ENCODE data around the gene SGSM1. TPM values are rescaled to one million over a fixed set of nuclear protein-coding genes. Genes with fewer than 3 reads are reported as not detected.

The SGSM1 gene
- total and polyA plus RNA-seq, 4 donors, result 0.57 to 4.5 (median 2.7) TPM

DNA sequence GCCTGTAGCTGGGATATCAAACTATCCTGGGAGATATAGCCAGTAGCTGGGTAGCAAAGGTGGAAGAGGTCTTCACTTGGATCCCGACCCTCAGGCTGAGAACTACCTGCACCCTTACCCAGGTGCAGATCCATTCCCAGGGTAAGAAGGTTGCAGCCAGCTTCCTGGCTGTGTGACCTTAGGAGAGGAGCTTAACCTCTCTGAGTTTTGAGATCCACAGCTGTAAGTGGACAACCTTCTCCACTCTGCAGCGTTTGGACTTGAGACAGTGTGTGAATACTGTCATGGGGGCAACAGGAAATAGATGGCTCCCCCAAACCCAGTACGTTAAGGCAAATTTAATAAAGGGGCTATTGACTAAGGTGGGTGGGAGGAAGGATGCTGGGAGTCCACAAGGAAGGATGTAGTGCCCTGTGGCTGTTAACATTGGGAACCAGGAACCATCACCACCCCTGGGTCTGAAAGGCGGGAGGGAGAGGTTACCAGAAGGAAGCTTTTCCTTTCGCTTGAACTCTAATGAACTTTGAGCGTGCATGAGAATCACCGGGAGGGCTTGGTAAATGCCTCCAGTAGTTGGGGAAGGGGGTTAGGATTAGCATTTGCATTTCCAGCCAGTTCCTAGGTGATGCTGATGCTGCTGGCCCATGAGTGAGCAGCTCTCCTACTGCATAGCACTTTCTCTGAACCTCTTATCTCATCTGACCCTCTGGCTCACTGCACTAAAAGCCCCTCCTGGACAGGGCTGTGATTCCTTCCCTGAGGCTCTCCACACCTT, 24.4 kb downstream of the SGSM1 start:
- Histone ChIP-seq H3K4me3 (no peak overlapping the region), H3K27ac (ENCODE audit: low read depth in 1 of 2, low read length in 1 of 2) (no peak overlapping the region), H3K4me1 (ENCODE audit: control insufficient read depth in 5 of 5, insufficient read depth in 5 of 5, low read length in 5 of 5) (no peaks in the 10 kb centered on the region), H3K36me3 (ENCODE audit: control insufficient read depth in 4 of 4, insufficient read depth in 4 of 4, low read length in 4 of 4) (no peaks in the 10 kb centered on the region), H3K9me3 (ENCODE audit: control insufficient read depth in 4 of 4, insufficient read depth in 3 of 4, low read length in 3 of 4) (no peaks in the 10 kb centered on the region), H3K27me3 (ENCODE audit: control insufficient read depth in 3 of 3, insufficient read depth in 3 of 3, low read length in 2 of 3) (peaks cover 0 to 6% (median 3%) of the 10 kb centered on the region in 3 donors), H3K9ac (ENCODE audit: insufficient read depth in 1 of 2, low read length in 2 of 2) (no peak overlapping the region)
- TF ChIP-seq, protein P1, sequence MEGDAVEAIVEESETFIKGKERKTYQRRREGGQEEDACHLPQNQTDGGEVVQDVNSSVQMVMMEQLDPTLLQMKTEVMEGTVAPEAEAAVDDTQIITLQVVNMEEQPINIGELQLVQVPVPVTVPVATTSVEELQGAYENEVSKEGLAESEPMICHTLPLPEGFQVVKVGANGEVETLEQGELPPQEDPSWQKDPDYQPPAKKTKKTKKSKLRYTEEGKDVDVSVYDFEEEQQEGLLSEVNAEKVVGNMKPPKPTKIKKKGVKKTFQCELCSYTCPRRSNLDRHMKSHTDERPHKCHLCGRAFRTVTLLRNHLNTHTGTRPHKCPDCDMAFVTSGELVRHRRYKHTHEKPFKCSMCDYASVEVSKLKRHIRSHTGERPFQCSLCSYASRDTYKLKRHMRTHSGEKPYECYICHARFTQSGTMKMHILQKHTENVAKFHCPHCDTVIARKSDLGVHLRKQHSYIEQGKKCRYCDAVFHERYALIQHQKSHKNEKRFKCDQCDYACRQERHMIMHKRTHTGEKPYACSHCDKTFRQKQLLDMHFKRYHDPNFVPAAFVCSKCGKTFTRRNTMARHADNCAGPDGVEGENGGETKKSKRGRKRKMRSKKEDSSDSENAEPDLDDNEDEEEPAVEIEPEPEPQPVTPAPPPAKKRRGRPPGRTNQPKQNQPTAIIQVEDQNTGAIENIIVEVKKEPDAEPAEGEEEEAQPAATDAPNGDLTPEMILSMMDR (IDR thresholded peaks at IDR 0.05; ENCODE audit: control extremely low read depth, extremely low read depth), result no peak
- 66 to 71% methylated on average over 7 of the region's 7 CpGs for WGBS, 2 donors
- ATAC-seq (ENCODE audit: insufficient read depth, low FRiP score), result no peak
- no peak for DNase-seq

DNA sequence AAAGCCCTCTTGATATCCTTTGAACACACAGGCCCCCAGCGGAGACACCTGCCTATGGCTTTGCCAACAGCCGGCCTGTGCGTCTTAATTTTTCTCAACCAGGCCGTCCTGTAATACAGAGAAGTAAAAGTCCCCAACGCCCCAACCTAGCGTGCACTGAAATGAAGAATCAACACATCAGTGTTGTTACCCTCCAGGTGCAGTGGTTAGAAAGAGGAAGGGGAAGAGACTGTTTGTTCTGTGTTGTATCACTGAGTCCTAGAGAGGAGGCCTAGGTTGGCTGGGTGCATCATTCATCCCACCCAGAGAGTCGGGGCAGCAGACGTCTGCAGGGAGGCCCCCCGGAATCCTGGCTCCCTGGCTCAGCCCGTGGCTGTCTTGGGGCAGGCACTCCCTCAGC, 25.7 kb downstream of the SGSM1 start:
- peaks cover 0 to 6% (median 3%) of the 10 kb centered on the region in 3 donors for H3K27me3 ChIP-seq (ENCODE audit: control insufficient read depth in 3 of 3, insufficient read depth in 3 of 3, low read length in 2 of 3)
- H3K4me1 ChIP-seq (ENCODE audit: control insufficient read depth in 5 of 5, insufficient read depth in 5 of 5, low read length in 5 of 5), result no peaks in the 10 kb centered on the region
- H3K4me3 ChIP-seq, result no peak overlapping the region
- H3K27ac ChIP-seq (ENCODE audit: low read depth in 1 of 2, low read length in 1 of 2), result no peak overlapping the region
- no peak overlapping the region for H3K9ac ChIP-seq (ENCODE audit: insufficient read depth in 1 of 2, low read length in 2 of 2)
- DNase-seq (no peak), ATAC-seq (ENCODE audit: insufficient read depth, low FRiP score) (no peak)
- no peaks in the 10 kb centered on the region for H3K9me3 ChIP-seq (ENCODE audit: control insufficient read depth in 4 of 4, insufficient read depth in 3 of 4, low read length in 3 of 4)
- WGBS, 2 donors, result 77 to 80% methylated on average over 10 of the region's 10 CpGs
- TF ChIP-seq, protein P1 (IDR thresholded peaks at IDR 0.05; ENCODE audit: control extremely low read depth, extremely low read depth), result no peak
- H3K36me3 ChIP-seq (ENCODE audit: control insufficient read depth in 4 of 4, insufficient read depth in 4 of 4, low read length in 4 of 4), result no peaks in the 10 kb centered on the region

DNA sequence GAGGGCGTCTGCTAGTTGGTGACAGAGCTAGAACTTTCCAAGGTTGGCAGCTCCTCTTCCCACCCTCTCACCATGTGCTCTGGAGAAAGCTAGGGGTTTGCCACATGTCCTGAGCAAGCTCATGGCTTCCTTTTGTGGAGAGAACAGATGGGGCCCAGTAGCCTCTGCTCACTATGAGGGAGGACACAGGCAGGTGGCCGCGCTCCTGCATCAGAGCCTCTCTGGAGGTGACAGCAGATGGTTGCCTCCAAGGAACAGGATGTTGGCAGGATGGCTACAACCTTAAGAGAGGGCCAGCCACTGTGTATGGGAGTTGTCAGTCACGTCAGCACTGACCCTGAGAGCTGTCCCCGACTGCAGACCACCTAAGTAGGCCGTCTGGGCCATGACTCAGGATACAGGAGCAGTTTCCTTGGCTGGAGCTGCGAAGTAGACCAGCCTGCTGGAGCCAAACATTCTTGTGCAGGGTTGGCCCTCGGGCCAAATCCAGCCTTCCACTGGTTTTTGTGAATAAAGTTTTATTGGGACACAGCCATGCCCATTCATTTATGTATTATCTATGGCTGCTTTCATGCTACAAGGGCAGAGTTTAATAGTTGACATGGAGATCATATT, 28.0 kb downstream of the SGSM1 start:
- 89 to 90% methylated on average over 8 of the region's 8 CpGs for WGBS, 2 donors
- ATAC-seq (ENCODE audit: insufficient read depth, low FRiP score), result no peak

More for the DNA sequence above, 28.0 kb downstream of the SGSM1 start:
- Histone ChIP-seq H3K9ac (ENCODE audit: insufficient read depth in 1 of 2, low read length in 2 of 2) (no peak overlapping the region), H3K9me3 (ENCODE audit: control insufficient read depth in 4 of 4, insufficient read depth in 3 of 4, low read length in 3 of 4) (no peaks in the 10 kb centered on the region), H3K27me3 (ENCODE audit: control insufficient read depth in 3 of 3, insufficient read depth in 3 of 3, low read length in 2 of 3) (peaks cover 0 to 6% (median 3%) of the 10 kb centered on the region in 3 donors), H3K27ac (ENCODE audit: low read depth in 1 of 2, low read length in 1 of 2) (no peak overlapping the region), H3K4me1 (ENCODE audit: control insufficient read depth in 5 of 5, insufficient read depth in 5 of 5, low read length in 5 of 5) (no peaks in the 10 kb centered on the region), H3K4me3 (no peak overlapping the region), H3K36me3 (ENCODE audit: control insufficient read depth in 4 of 4, insufficient read depth in 4 of 4, low read length in 4 of 4) (no peaks in the 10 kb centered on the region)
- TF ChIP-seq, protein P1 (IDR thresholded peaks at IDR 0.05; ENCODE audit: control extremely low read depth, extremely low read depth), result no peak
- DNase-seq, result no peak

All from lung (tissue), 12 donors.